ENCODE results near the gene ZSCAN30. TPM values are rescaled to one million over a fixed set of nuclear protein-coding genes. Genes with fewer than 3 reads are reported as not detected.

Gene ZSCAN30
- total RNA-seq, 2 experiments from 2014 or later, result 9.6 to 11.6 TPM

GRCh38 chr18:35267161-35267651 lies 22.8 kb downstream of the ZSCAN30 start:
- Mint-ChIP-seq H3K27ac (peak overlapping the region; percentile 92), H3K4me1 (ENCODE audit: low read depth) (peaks cover 28% of the 10 kb centered on the region), H3K9me3 (peaks cover 3% of the 10 kb centered on the region), H3K36me3 (ENCODE audit: low read depth) (peaks cover 12% of the 10 kb centered on the region), H3K27me3 (no peaks in the 10 kb centered on the region), H3K4me3 (peak overlapping the region; percentile 96)
- DNase-seq, result peak; percentile 40 to 85 (median 66)
- ChIA-PET POLR2A (interaction anchor here (0.6 to 2.5 kb wide), 16 partner anchors 14 to 803 kb away, joined by 3 to 52 read pairs (median 4); partner anchors contain the start of genes INO80C, MAPRE2, ZNF24 and ZNF397), CTCF (interaction anchor here (0.6 to 1.6 kb wide), 4 partner anchors 20 to 35 kb away, joined by 3 to 4 read pairs (median 3); no protein-coding TSS in a partner anchor)
- intact Hi-C loops (cut with DNase I, micrococcal nuclease), result loop anchor here (1.0 to 5.0 kb wide), 2 partner anchors 23 to 35 kb away; partner anchors contain the start of gene ZSCAN30 (in 2 of the 2)
- H3K9me3 ChIP-seq (ENCODE audit: control insufficient read depth in 1 of 2, insufficient read depth in 1 of 2, low read length in 2 of 2), result peaks cover 0 to 10% of the 10 kb centered on the region in 2 experiments
- H3K4me3 ChIP-seq (ENCODE audit: low read length), result peak overlapping the region; percentile 76
- H3K36me3 ChIP-seq (ENCODE audit: insufficient read depth, low read length), result peaks cover 2% of the 10 kb centered on the region
- peaks cover 18% of the 10 kb centered on the region for H3K4me1 ChIP-seq (ENCODE audit: insufficient read depth, low read length)
- peak; percentile 76 for ATAC-seq (ENCODE audit: poor library complexity)
- peak overlapping the region; percentile 69 to 75 for H3K27ac ChIP-seq (ENCODE audit: low read depth in 1 of 2, low read length in 2 of 2)
- no peaks in the 10 kb centered on the region for H3K27me3 ChIP-seq (ENCODE audit: control insufficient read depth in 1 of 2, insufficient read depth in 2 of 2, low read length in 2 of 2)
- no peak for TF ChIP-seq CTCF (IDR thresholded peaks at IDR 0.05)

GRCh38 chr18:35264409-35264808 lies 25.6 kb downstream of the ZSCAN30 start:
- Histone ChIP-seq H3K27ac (ENCODE audit: low read depth in 1 of 2, low read length in 2 of 2) (no peak overlapping the region), H3K9me3 (ENCODE audit: control insufficient read depth in 1 of 2, insufficient read depth in 1 of 2, low read length in 2 of 2) (peaks cover 0 to 5% of the 10 kb centered on the region in 2 experiments), H3K27me3 (ENCODE audit: control insufficient read depth in 1 of 2, insufficient read depth in 2 of 2, low read length in 2 of 2) (no peaks in the 10 kb centered on the region), H3K4me1 (ENCODE audit: insufficient read depth, low read length) (peaks cover 18% of the 10 kb centered on the region), H3K4me3 (ENCODE audit: low read length) (no peak overlapping the region), H3K36me3 (ENCODE audit: insufficient read depth, low read length) (peaks cover 2% of the 10 kb centered on the region)
- ATAC-seq (ENCODE audit: poor library complexity) (no peak), DNase-seq (no peak)
- no peaks in the 10 kb centered on the region for H3K27me3 Mint-ChIP-seq
- H3K4me1 Mint-ChIP-seq (ENCODE audit: low read depth), result peaks cover 28% of the 10 kb centered on the region
- ChIA-PET CTCF (interaction anchor here (1.1 to 1.3 kb wide), 2 partner anchors 20 to 75 kb away, joined by 3 to 4 read pairs; no protein-coding TSS in a partner anchor), POLR2A (interaction anchor here (1.1 to 1.7 kb wide), 2 partner anchors 24 to 25 kb away, joined by 3 to 8 read pairs; no protein-coding TSS in a partner anchor)
- peaks cover 32% of the 10 kb centered on the region for H3K36me3 Mint-ChIP-seq (ENCODE audit: low read depth)
- H3K27ac Mint-ChIP-seq, result no peak overlapping the region
- H3K9me3 Mint-ChIP-seq, result peaks cover 3% of the 10 kb centered on the region
- no peak overlapping the region for H3K4me3 Mint-ChIP-seq
- no peak for TF ChIP-seq CTCF (IDR thresholded peaks at IDR 0.05)
- intact Hi-C loops (cut with DNase I, micrococcal nuclease), result no loop called here

GRCh38 chr18:35256947-35257346 lies 33.1 kb downstream of the ZSCAN30 start:
- peaks cover 0 to 22% of the 10 kb centered on the region in 2 experiments for H3K9me3 ChIP-seq (ENCODE audit: control insufficient read depth in 1 of 2, insufficient read depth in 1 of 2, low read length in 2 of 2)
- ATAC-seq (ENCODE audit: poor library complexity), result no peak
- intact Hi-C loops (cut with DNase I, micrococcal nuclease), result no loop called here
- H3K4me3 Mint-ChIP-seq, result no peak overlapping the region
- no peak for TF ChIP-seq CTCF (IDR thresholded peaks at IDR 0.05)
- no peaks in the 10 kb centered on the region for H3K27me3 ChIP-seq (ENCODE audit: control insufficient read depth in 1 of 2, insufficient read depth in 2 of 2, low read length in 2 of 2)
- H3K9me3 Mint-ChIP-seq, result peaks cover 7% of the 10 kb centered on the region
- no peak overlapping the region for H3K4me3 ChIP-seq (ENCODE audit: low read length)
- H3K36me3 Mint-ChIP-seq (ENCODE audit: low read depth), result peaks cover 68% of the 10 kb centered on the region
- H3K4me1 ChIP-seq (ENCODE audit: insufficient read depth, low read length), result no peaks in the 10 kb centered on the region
- H3K4me1 Mint-ChIP-seq (ENCODE audit: low read depth), result no peaks in the 10 kb centered on the region
- ChIA-PET POLR2A (no interaction called here), CTCF (no interaction called here)
- no peak overlapping the region for H3K27ac ChIP-seq (ENCODE audit: low read depth in 1 of 2, low read length in 2 of 2)
- H3K27ac Mint-ChIP-seq, result no peak overlapping the region
- H3K27me3 Mint-ChIP-seq, result no peaks in the 10 kb centered on the region
- peaks cover 10% of the 10 kb centered on the region for H3K36me3 ChIP-seq (ENCODE audit: insufficient read depth, low read length)
- no peak for DNase-seq

All from CD4-positive, alpha-beta T cell (primary cell).